Measurements from ENCODE around the gene MBTD1.
A peak's percentile ranks its signal among the peaks of the same experiment; 100 is the strongest.
"Not testable (repeated sequence)": the region's sequence is repeated elsewhere in the genome, so short reads cannot be mapped to it uniquely, and the experiment has no call there.

The MBTD1 gene

GRCh38 chr17:51259564-51260236 is at the start of gene MBTD1:
Gene MBTD1, minus strand, starts transcription at chr17:51260049. Its CDS starts 34,888 bp downstream, at chr17:51225161.
- peak; percentile 95 for DNase-seq

GRCh38 chr17:51305182-51305581 is 45.3 kb upstream of the MBTD1 start:
- no peak for DNase-seq

GRCh38 chr17:51299859-51300258 is 40.0 kb upstream of the MBTD1 start:
- DNase-seq = no peak

GRCh38 chr17:51298508-51299371 is 38.9 kb upstream of the MBTD1 start:
- no peak for DNase-seq

- DNase-seq = not testable (repeated sequence)
Observed at GRCh38 chr17:51294338-51294737, 34.5 kb upstream of the MBTD1 start.

- no peak for DNase-seq
Observed at GRCh38 chr17:51289696-51290111, 29.9 kb upstream of the MBTD1 start.

GRCh38 chr17:51287412-51287811 is 27.6 kb upstream of the MBTD1 start:
- DNase-seq = no peak

GRCh38 chr17:51279183-51279582 is 19.3 kb upstream of the MBTD1 start:
- DNase-seq = no peak

- DNase-seq = no peak
Observed at GRCh38 chr17:51275381-51275780, 15.5 kb upstream of the MBTD1 start.

- no peak for DNase-seq
Observed at GRCh38 chr17:51272812-51273211, 13.0 kb upstream of the MBTD1 start.

GRCh38 chr17:51270636-51271035 is 10.8 kb upstream of the MBTD1 start:
- no peak for DNase-seq

GRCh38 chr17:51269991-51270390 is 10.1 kb upstream of the MBTD1 start:
- DNase-seq = no peak

- not testable (repeated sequence) for DNase-seq
Observed at GRCh38 chr17:51264466-51264865, 4.6 kb upstream of the MBTD1 start.

GRCh38 chr17:51263006-51263405 is 3.2 kb upstream of the MBTD1 start:
- no peak for DNase-seq

GRCh38 chr17:51261024-51261963 is 1.4 kb upstream of the MBTD1 start:
- no peak for DNase-seq

GRCh38 chr17:51260237-51261023 is 581 bp upstream of the MBTD1 start, which contains the start of gene UTP18:
Gene UTP18, plus strand, starts transcription at chr17:51260546. Its CDS starts 39 bp downstream, at chr17:51260585.
- peak; percentile 97 for DNase-seq

- no peak for DNase-seq
Observed at GRCh38 chr17:51258756-51259563, 889 bp downstream of the MBTD1 start.

- DNase-seq = no peak
Observed at GRCh38 chr17:51257150-51258081, 2.4 kb downstream of the MBTD1 start.

- DNase-seq = no peak
Observed at GRCh38 chr17:51256101-51256500, 3.7 kb downstream of the MBTD1 start.

GRCh38 chr17:51255673-51256072 is 4.2 kb downstream of the MBTD1 start:
- DNase-seq = no peak

Measured in activated CD8-positive, alpha-beta memory T cell treated with anti-CD3 and anti-CD28 coated beads, Interleukin-2, amount 50 U/mL, for 48 hours (primary cell).